COR-L47 (cell line): ENCODE measurements around the gene AHI1.
"Not testable (repeated sequence)": the region's sequence is repeated elsewhere in the genome, so short reads cannot be mapped to it uniquely, and the experiment has no call there.

ENCODE experiments used
- DNase-seq: peaks from one replicate; lab custom pipeline; 2025; lab: John Stamatoyannopoulos, UW

AHI1 gene

DNA sequence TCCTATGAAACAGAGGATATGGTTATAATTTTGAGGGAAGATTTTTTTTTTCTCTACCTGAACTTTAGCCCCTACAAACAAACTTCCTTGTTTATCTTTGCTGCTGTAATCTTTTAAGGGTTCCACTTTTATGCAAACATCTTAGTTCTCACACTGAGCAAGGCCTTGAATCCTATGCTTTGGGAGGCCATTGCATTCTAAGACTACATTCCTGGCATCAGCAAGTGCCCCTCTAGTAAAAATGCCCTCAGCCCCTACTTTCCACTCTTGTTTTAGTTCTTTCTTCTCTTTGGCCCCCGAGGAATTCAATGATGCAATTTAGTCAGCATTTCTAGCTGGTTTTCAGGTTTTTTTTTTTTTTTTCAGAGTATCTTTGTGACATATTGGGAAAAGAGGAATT is 8.1 kb upstream of the AHI1 start:
- DNase-seq, result no peak

DNA sequence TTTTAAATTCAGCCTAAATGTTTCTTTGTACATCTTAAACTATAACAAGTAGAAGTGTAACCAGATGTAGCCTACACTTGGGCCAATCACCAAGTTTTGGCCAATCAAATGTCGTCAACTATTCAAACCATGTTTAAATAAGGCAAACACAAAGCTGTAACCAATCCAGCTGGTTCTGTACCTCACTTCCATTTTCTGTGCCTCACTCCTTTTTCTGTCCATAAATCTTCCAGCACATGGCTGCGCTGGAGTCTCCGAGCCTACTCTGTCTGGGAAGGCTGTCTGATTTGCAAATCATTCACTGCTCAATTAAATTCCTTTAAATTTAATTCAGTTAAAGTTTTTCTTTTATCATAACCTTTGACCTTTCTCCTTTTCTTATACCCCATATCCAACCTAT is 7.7 kb upstream of the AHI1 start:
- DNase-seq, result no peak

DNA sequence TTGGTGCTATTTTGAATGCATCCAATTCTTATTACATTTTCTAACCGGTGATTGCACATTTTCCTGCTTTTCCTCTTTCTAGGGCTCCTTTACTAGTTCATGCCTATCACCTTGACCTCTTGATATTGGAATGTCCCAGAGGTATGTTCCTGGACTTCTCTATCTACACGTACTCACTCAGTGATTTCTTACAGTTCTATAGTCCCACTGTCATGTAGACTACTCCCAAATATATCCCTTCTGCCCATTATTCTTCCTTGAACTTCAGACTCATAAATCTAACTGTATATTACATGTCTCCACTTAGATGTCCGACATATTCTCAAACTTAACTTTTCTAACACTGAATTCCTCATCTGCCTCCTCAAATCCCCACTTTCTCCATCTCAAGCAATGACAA is 7.2 kb upstream of the AHI1 start:
- no peak for DNase-seq

DNA sequence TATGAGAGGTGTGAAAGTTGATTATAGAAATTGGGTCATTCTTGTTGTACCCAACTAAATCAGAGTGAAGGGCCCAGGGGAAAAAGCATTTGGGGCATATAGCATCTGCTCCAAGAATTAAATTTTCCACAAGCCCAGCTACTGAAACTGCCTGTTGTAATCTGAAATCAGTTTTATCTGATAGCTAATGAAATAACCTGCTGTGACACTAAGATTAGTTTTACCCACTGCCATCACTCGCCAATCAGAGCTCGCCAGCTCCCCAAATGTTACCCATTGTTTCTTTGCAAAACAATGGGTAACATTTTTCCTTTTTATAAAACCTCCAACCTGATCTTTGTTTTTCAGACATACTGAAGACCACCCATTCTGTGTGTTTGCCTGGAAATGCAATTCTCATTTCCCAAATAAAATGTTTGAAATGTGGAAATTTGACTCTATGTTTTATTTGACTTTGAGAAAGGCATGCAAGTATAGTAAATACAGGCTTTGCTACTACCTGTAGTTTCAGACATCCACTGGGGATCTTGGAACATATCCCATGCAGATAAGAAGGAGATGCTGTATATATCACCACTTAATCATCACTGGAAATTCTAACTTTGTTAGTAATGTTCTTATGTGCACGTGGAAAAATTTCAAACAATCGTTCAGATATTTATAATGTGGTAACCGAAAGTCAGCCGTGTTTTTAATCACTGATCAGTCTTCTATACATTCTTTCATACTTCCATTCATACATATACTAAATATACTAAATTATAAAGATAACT is 6.3 kb upstream of the AHI1 start:
- DNase-seq, result no peak

DNA sequence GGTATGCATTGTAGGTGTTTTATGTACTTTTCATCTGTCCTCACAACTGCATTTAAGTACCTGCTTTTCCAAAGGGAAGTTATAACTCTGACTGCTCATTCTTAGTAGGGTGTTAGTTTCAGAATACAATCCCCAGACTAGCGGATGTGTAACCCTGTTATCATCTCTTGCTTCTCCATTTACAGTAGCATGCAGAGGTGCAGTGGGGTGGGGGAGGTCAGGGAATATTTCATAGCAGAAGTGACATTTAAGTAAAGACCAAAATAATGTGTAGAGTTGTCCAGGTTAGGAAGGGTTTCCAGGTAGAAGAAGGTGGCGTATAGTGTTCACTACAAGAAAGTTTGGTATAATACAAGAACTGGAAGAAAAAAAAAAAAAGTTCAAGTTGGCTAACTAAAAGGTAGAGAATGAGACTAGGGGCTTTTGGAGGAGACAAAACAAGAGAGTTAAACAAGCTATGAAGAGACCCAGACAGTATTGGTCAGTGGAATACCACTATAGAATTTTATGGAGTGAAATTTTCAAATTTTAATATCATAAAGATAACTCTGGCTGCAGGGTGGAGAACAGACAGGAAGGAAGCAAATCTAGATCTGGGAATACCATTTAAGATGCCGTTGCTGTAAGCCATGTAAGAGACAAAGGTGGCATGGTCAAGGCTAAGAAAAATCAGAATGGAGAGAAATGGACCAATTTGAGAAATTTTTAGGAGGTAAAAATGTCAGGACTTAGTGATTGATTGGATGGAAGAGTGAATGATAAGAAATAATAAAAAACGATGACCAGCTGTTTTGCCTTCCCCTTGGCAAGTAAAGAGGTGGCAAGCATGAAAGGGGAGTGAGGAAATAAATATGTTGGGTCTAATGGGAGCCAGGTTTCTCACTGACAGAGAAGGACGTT is 2.2 kb upstream of the AHI1 start:
- DNase-seq, result no peak

DNA sequence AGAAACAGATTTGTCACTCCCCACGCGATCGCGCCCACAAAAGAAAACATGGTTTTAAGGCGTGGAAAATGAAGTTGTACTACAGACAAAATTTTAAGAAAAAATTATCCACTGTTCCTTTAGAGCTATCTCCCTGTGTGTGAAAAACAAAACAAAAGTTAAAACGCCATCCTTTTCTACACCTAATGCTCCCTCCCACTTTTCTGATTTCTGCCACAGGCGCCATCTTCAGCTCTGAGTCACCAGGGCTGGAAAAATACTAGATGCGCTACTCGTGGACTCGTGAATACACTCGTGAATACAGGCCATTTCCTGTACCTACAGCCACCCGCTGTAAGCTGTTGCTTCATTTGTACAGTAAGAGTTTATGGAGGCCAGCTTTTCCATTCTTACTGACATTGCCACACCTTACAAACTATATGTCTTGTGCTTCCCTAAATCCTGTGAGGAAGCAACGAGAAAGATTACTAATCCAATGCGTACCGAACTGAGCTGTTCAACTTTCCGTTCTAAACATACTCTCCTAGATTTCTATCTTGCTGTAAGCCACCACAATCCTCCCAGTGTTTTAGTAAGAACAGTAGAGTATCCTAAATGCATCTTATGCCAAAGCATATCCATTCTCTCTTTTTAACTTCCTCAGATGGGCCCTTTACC is 773 bp upstream of the AHI1 start:
- peak; percentile 56 for DNase-seq

DNA sequence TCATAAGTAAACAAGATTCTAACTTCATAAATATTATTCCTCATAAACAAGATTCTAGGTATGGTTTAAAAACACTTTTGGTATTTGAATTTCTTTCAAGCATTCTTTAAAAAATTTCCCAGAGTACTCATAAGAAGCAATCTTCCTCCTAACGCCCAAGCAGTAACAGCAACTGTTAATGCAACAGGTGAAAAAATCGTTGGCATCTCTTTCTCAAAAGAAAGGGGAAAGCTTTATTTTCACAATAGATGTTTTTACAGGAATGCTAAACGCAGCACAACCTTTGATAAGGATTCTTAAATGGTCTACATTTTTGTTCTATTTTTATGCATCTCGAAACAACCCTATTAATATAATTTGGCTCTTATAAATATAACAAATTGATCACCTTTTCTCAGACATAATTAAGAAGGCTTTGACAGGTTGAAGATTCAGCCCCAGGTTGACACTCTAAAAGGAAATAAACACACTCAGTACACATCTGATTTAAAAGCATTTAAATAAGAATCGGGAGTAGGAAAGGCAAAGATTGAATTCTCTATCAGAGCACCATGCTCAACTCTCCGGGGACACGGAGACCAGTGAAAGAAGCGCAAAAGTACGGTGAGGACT is 634 bp downstream of the AHI1 start:
- no peak for DNase-seq

DNA sequence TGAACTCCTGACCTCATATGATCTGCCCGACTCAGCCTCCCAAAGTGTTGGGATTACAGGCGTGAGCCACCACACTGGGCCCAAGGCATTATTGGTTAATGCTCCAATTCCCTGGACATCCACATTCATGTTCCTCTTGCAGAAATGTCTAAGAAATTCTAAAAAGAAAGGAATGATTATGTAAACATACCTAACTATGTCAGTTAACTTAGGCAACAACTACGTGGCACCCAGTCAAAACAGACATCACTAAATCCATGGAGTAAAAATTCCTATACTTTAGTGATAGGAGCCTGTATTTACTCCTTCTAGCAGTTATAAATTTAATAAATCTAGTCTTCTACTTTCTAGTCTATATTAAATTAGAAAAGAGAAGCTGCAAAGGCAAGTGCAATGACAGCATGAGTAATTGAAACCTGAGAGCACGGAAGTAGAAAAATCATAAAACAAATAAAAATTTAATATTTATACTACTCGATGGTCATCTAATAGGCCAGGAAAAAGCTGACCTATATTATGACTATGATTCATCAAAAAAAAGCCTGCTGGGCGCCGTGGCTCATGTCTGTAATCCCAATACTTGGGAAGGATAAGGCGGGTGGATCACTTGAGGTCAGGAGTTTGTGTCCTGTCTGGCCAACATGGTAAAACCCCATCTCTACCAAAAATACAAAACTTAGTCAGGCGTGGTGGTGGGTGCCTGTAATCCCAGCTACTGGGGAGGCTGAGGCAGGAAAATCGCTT is 4.2 kb downstream of the AHI1 start:
- no peak for DNase-seq

DNA sequence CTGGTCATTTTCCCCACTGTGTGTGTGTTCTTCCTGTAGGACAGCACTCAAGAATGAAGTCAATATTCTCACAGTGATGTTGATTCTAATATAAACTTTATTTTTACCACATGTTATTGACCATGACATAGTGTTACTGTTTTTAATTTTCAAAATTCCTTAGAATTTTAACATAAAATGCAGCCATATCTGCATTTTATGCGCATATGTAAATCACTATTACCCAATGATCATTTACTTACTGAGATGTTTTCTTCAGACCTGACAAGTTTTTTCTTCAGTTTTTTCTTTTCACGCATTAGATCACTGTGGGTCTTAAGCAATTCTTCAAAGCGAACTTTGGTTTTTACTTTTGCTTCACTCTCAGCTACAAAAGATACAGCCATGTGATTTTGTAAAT is 7.2 kb downstream of the AHI1 start:
- no peak for DNase-seq

DNA sequence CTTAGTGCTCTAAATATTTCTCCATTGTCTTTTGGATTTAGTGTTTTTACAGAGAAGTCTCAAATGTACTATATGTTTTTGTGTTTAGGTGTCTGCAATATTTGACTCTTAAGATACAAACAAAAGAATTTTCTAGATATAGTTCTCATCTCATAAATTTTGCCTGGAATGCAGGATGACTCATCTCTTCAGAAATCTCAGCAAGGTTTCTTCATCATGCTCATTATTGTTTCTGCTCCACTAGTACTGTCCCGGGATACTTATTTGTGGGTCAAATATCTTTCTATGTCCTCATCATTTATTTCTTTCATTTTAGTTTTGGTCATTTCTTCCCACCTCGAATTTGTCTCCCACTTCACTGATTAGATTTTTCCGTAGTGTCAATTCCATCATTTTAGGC is 9.5 kb downstream of the AHI1 start:
- DNase-seq, result no peak

DNA sequence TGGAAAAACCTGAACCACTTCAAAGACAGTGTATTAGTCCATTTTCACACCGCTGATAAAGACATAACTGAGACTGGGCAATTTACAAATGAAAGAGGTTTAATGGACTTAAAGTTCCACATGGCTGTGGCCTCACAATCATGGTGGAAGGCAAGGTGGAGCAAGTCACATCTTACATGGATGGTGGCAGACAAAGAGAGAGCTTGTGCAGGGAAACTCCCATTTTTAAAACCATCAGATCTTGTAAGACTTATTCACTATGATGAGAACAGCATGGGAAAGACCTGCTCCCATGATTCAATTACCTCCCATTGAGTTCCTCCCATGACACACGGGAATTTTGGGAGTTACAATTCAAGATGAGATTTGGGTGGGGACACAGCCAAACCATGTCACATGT is 13.6 kb downstream of the AHI1 start:
- not testable (repeated sequence) for DNase-seq

DNA sequence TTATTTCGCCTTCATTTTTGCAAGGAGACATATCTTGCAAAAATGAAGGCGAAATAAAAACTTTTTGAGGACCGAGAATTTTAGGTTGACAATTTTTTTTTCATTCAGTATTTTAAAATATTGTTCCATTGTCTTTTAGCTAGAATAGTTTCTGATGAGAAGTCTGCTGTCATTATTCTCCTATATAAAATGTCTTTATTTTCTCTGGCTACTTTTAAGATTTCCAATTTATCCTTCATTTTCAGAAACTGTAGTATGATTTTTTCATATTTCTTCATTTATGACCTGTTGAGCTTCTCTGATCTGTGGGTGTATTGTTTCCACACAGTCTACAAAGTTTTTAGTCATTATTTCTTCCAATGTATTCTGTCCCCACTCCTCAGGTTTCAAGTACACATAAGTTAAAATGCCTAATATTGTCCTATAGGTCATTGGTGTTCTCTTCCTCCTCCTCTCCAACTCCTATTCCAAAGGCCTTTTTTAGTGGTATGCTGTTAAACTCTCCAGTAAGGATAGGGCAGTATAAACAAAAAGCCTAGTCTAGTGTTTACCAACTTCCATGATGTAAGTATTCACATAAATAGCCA is 15.7 kb downstream of the AHI1 start:
- no peak for DNase-seq

DNA sequence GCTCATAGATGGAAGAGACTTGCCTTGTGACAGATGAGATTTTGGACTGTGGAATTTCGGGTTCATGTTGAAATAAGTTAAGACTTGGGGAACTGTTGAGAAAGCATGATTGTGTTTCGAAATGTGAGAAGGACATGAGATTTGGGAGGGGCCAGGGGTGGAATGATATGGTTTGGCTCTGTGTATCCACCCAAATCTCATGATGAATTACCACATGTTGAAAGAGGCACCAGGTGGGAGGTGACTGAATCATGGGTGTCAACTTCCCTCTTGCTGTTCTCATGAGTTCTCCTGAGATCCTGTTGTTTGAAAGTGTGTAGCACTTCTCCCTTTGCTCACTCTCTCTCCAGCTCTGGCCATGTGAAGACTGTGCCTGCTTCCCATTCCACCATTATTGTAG is 17.9 kb downstream of the AHI1 start:
- DNase-seq, result no peak

DNA sequence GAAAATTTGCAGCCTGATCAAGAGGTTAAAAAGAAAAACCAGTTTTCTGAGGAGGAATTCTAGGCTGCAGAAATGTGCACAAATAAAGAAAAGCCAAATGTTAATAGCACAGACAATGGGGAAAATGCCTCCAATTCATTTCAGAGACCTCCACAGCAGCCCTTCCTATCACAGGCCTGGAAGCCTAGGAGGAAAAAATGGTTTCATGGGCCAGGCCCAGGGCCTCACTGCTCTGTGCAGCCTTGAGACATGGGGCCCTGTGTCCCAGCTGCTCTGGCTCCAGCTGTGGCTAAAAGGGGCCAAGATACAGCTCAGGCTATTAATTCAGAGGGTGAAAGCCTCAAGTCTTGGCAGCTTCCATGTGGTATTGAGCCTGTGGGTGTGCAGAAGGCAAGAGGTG is 18.9 kb downstream of the AHI1 start:
- DNase-seq, result no peak

DNA sequence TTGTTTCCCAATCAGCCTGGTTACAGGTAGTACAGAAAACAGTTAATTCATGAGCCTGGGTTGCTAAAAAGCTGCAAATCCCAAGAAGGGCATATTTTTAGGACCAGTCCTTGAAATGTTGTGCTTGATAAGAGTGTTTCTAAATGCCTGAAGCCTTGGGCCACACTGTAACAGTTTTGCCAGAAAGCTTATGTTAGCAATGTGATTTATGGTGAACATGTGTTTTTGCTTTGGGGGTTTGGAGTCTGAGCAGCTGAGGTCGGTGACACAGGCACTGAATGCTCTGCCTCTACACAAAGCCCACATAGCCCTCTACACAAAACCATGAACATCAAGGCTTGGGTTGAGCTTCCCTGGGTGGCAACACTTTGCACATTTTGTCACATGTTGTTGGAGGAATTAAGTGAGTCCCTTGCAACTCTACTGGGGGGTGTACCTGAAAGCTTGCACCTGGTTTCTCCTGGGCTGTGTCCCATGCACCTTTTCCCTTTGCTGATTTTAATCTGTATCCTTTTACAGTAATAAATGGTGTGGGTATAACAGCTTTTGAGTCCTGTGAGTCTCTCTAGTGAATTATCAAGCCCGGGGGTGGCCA is 22.2 kb downstream of the AHI1 start:
- DNase-seq, result no peak

DNA sequence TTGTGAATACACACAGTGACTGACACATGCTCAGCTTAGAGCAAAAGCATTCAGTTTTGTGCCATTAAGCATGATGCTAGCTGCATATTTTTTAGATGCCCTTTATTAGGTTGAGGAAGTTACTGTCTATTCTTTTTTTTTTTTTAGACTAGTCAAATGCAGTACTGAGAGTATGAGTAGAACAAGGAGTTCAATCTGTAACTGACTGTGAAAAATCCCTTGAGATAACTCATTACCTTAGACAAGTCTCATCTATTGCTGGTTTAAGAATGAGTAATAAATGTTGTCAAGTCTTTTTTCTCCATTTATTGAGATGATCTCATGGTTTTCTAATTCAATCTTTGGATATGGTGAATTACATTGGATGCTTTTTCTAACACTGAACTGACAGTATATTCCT is 23.2 kb downstream of the AHI1 start:
- no peak for DNase-seq

DNA sequence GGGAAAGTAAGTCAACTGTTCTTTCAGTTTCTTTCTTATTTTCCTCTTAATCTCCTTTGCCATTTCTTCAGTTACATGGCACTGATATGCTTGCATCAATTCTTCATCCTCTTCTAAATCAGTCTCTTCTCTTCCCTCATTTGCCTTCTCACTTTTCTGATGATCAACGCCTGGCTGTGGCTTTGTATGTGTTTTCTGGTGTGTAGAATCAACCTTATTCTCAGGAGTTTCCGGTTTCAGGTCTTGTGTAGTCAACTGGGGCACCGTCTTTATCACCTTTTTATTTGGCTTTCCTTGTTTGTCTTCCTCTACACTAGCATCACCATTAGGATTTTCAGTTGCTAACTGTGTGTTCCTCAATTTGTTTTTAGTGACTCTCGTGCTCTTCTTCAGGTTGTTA is 31.6 kb downstream of the AHI1 start:
- DNase-seq, result no peak

DNA sequence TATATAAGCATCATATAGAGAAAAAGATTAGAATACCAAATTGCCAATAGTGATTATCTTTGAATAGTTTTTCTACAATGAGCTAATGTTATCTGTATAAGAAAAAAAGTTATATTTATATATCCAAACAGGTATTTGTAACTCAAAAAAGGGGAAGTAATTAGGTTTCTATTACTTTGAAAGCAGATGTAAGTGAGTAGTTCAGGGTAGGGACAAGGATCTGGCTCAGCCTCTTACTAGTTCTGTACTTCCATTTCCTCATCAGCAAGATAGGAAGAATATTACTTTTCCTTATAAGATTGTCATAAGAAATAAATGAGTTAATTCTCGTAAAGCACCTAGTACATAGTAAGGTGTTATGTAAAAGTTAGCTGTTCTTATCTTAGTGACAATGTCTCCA is 32.2 kb downstream of the AHI1 start:
- DNase-seq, result no peak

DNA sequence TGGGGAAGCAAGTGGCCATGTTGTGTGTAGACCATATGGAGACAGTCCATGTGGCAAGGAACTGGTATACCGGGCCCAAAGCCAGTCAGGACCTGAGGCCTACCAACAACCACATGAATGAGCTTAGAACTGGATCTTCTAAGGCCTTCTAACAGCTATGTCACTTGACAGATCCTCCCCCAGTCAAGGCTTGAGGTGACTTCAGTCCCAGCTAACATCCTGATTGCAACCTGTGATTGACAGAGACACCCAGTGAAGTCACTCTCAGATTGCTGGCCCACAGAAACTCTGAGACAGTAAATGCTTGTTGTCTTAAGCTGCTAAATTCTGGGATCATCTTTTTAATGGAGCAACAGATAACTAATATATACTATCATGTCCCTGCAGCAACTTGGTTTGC is 32.9 kb downstream of the AHI1 start:
- DNase-seq, result no peak

DNA sequence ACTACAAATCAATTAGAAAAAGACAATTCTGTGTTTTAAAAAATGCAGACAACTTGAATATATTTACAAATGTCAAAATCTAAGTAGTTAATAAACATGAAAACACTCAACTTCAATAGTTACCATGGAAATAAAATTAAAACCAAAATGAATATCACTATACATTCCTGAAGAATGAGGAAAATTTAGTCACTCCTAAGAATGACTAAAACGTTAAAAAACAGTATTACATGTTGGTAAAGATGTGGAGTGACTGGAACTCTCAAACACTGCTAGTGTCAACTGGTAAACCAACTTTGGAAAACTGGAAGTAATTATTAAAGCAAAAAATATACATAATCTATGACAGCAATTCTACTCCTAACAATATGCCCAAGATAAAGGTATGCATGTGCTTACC is 36.3 kb downstream of the AHI1 start:
- DNase-seq, result no peak

DNA sequence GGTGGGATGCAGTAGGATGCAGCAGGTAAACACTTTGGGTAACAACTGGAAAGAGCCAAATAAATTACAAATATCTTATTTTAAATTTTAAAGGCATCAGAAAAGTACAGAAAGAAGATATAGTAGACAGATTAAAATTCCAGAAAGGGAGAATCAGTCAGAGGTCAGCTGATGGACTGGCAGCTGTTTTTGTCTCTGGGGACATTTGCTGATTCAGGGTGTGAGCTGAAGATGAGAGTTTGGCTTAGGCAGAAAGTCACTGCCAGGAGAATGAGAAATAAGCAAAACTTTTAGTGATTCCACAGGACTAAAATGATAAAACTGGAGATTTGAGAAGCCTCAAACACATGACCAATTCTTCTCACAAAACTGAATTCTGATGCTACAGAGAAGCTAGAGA is 39.5 kb downstream of the AHI1 start:
- DNase-seq, result no peak
